Measurements from ENCODE around the gene EMX2.

Gene EMX2

DNA sequence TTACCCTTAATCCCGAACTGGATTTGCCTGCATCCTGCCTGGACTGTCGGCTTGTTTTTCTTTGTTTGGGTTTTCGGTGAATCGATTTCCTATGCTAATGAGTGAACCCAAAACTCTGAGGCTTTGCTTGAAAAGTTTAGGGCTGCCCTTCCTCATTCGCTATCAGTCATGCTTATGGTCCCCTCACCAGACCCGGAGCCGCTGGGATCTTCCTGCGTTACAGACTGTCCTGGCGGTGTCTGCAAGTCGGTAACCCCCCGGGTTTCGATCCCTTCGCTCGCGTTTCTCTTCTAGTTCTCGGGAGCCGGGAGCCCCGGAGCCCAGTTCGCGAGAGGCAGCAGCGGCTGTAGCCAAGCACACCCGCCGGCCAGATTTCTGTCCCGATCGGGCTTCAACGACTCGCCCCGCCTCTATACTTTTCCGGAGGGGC lies 2.2 kb downstream of the EMX2 start:
- no peak for DNase-seq (ENCODE audit: low read depth)

DNA sequence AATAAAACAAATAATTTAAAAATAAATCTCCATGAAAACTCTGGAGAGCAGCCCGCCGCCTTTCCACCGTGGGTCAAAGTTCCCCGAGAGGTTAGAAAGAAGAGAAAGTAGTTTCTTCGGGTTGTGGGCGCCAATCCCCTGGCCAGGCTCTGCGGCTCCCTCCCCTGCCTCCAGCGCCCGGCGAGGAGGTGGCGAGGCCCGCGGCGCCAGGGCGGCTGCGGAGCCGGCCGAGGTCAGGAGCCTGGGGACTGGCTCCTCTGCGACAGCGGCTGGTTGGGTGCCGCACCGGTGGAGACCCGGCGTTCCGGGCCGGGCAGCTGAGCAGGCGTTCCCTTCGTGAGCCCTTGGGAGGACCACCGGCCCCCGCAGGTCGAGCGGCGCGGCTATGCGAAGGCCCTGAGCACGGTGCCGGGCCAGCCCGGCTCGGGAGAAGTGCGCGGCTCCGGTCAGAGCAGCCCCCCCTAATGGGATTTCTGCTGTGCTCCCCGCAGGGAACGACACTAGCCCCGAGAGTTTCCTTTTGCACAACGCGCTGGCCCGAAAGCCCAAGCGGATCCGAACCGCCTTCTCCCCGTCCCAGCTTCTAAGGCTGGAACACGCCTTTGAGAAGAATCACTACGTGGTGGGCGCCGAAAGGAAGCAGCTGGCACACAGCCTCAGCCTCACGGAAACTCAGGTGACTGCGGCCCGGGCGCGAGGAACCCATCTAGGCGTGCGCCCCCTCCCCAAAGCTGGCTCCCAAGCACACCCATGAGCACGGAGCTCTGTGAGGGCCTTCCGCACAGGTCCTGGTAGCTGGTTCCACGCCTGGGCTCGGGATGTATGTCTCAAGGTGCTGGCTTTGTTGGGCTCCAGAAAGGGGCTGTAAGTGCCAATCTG lies 2.8 kb downstream of the EMX2 start:
- DNase-seq (ENCODE audit: low read depth): no peak

DNA sequence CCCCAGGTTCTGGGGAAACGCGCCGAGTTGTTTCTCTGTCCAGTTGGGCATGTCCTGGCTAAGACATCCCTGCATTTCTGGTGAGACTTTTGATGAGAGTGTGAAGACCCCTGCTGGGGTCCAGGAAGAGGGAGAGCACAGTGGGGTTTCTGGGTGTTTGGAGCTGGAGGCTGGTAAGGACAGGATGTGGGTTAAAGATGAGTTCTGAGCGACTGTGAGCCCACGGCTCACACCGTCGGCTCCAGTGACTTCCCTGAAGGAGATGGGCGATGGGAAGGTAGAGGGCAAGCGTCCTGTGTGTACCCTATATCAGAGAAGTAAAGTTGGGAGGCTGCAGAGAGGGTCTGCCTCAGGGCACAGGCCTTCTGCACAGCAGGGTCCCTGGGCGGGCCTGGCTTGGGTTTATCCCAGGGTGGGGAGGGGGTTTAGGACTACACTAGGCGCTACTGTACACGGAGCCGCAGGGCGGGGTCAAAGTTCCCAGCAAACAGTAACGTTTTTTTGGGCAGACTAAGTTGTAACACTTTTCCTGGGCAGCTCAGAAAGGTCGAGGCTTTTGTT lies 3.6 kb downstream of the EMX2 start:
- DNase-seq (ENCODE audit: low read depth): no peak

DNA sequence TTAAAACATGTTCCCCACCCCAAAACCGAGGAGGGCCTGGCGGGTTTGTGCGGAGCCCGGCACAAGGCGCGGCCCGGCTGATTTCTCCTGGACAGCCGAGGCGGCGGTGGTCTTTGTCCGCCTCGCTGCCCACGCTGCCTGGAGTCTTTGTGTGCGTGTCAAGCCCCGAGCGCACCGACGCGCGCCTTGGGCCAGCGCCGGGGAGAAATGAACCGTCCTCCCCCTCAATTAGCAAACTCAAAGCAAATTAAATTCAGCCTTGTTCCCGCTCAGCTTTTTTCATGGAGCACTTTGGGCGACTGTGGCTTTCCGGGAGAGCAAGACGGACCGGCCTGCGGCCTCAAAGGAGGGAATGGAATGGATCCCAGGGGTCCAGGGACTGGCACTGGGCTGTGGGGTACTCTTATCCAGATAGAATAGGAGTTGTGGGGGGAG lies 4.1 kb downstream of the EMX2 start:
- DNase-seq (ENCODE audit: low read depth): no peak

DNA sequence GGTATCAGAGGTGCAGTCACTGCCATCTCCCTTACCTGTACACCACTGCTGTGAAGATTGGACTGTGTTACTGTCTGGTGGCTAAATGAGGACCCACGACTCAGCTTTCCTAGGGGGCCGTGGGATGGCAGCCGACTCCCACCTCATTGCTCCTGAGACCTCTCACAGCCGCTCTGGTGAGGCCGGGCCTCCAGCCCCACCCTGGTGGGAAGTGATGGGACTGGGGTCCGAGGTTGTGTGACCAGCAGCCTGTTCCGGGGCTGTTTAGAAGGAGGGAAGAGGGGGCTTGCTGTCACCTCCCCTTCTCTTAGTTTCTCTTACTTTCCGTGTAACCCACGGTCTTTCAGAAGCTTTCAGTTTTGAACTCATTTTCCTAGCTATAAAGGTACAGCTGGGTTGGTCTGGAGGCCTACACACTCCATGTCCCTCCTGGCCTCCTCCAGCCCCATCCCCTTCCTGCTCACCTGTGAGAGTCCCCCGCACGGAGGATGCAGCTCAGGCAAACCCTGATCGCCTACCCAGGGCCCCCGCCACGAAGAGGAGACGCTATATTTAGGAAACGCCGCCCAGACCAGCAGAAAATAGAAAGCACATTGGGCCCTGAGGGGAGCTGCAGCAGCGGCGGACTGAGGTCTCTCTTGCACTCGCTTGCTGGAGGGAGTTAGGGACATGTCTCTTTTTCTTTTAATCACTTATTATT lies 4.6 kb downstream of the EMX2 start:
- no peak for DNase-seq (ENCODE audit: low read depth)

DNA sequence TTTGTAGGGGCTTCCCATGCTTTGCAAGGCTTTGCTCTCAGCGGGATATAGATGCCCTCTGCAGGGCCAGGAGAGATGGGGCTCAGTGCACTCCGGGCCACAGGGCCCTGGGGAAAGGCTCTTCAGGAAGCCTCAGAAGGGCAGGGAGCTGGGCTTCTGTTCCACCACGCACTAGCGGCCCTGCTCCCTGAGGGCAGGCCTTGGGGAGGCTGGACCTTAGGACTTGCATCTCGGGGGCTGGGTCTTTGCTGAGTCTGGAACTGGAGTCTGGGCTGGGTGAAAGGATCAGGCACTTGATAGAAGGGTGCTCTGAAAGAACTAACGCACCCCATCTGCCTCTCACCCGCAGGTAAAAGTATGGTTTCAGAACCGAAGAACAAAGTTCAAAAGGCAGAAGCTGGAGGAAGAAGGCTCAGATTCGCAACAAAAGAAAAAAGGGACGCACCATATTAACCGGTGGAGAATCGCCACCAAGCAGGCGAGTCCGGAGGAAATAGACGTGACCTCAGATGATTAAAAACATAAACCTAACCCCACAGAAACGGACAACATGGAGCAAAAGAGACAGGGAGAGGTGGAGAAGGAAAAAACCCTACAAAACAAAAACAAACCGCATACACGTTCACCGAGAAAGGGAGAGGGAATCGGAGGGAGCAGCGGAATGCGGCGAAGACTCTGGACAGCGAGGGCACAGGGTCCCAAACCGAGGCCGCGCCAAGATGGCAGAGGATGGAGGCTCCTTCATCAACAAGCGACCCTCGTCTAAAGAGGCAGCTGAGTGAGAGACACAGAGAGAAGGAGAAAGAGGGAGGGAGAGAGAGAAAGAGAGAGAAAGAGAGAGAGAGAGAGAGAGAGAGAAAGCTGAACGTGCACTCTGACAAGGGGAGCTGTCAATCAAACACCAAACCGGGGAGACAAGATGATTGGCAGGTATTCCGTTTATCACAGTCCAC lies 5.4 kb downstream of the EMX2 start:
- DNase-seq (ENCODE audit: low read depth): no peak

DNA sequence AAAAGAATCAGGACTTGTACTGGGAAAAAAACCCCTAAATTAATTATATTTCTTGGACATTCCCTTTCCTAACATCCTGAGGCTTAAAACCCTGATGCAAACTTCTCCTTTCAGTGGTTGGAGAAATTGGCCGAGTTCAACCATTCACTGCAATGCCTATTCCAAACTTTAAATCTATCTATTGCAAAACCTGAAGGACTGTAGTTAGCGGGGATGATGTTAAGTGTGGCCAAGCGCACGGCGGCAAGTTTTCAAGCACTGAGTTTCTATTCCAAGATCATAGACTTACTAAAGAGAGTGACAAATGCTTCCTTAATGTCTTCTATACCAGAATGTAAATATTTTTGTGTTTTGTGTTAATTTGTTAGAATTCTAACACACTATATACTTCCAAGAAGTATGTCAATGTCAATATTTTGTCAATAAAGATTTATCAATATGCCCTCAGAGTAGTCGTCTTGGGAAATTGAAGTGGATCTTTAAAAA lies 6.6 kb downstream of the EMX2 start:
- no peak for DNase-seq (ENCODE audit: low read depth)

DNA sequence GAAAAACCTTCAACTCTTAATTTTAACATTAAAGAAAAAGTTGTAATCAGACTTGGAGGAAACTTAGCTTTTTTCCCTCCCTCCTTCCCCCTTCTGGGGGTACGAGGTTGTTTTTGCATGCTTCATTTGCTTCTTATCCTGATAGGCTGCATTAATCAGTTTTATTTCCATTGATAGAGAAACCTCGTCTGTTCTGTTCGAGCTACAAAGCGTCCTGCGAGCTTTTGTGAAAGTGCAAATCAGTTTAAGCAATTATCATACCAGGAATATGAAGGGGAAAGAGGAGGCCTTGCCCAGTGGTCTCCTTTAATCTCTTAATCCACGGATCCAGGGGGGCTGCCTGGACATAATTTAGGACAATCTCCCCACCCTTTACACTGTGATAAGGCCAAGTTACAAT lies 7.5 kb downstream of the EMX2 start:
- DNase-seq (ENCODE audit: low read depth): no peak

DNA sequence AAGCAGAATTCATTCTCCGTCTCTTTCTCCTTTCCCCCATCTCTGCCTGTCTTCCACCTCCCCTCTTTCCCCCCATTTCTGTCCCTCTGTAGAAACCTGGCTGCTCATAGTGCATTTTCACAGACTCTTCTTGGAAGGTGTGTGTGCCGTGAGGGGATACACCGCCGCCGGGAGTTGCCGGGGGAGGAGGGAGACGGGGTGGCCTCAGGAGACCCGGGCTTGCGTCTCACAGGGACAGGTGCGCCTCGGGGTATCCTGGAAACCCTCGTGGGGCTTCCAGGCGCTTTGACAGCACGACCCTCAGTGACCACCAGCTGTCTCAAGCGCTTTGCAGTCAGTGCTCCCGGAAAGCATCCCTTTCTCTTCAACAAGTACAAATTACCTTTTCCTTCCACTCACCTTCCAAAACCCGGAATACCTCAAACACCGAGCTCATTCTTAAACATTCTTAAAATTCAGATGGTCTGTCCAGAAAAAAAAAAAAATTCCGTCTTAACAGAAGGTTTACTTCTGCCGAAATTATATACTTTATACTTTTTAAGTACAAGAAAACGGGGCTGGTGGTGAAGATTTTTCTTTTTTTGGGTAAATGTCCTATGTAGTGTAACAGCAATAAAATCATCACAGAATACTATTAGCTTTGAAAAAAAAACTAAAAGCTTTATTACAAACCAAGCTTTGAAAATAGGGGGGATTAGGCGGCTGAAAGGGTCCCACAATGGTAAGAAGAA lies 8.2 kb downstream of the EMX2 start:
- no peak for DNase-seq (ENCODE audit: low read depth)

DNA sequence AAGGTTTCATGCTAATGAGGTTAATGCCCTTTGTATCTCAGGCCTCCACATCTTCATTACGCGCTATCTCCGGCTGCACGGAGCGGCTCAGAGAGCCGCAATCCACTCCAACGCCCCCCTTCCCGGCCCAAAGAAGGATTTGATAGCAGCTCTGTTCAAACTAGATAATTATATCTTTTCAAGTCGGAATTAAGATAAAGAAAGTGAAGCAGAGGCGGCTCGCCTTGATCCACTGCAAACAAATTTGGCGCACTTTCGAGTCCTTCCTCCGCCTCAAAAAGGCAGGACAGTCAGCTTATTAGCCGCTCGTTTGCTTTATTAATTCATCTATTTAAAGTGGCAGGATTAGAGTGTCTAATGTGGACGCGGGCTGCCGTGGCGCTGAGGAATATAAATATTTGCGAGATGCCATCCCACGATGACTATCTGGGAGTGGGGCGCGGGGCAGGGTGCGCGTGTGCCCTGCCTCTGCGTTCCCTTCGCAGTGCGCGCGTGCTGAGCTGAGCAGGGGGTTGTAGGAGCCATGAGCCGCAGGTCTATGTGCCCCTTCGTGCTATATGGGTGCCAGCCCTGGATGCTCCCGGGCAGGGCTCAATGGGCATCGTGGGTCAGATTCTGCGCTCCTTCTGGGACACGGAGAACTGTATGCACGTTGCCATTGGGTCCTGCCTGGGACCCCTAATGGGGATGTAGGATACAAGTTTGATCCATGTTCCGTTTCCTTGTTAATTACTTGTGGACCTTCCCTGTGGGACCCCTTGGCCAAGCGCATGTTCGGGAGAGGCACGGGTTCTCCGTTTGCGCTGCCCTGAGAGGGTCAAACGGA lies 9.0 kb downstream of the EMX2 start:
- DNase-seq (ENCODE audit: low read depth): no peak

DNA sequence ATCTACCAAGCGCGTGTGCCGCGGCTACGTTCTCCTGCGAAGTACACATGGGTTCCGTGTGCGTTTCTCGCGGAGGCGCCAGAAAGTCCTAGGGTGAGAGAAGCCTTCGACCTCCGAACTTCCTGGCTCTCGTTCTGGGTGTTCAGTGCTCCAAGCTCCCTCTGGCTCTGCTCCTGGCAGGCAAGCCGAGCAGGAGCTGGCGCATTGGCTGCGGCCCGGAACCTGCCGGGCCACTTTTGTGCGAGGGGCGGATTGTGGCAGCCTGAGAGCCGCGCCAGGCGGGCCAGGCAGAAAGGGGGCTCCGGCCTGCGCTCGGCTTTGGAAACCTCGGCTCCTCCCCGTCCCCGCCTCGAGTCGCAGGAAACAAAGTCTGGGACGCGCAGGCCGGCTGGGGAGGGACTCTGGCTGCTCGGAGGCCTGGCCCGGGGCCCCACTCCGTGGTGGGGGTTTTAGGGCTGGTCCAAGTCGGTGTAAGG lies 9.6 kb downstream of the EMX2 start:
- no peak for DNase-seq (ENCODE audit: low read depth)

DNA sequence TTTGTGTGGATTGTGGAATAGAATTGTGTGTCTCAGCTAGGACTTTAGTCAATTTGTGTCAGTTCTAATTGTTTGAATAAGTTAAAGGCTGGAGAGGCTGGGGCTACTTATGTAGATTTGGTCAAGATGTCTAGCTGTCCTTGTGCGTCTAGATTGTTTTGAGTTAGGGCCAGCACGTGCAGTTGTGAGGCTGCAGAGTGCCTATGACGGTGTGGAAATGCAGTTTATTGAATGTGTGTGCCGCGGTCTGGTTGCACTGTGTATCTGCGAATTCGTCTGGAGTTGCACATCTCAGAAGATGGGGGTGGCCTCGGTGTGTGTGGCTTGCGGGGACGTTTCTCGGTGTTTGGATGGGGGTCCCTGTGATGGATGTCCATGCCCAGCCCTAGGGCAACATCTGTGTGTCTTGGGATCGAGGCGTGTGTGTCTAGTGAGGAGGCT lies 10.2 kb downstream of the EMX2 start:
- DNase-seq (ENCODE audit: low read depth): no peak

DNA sequence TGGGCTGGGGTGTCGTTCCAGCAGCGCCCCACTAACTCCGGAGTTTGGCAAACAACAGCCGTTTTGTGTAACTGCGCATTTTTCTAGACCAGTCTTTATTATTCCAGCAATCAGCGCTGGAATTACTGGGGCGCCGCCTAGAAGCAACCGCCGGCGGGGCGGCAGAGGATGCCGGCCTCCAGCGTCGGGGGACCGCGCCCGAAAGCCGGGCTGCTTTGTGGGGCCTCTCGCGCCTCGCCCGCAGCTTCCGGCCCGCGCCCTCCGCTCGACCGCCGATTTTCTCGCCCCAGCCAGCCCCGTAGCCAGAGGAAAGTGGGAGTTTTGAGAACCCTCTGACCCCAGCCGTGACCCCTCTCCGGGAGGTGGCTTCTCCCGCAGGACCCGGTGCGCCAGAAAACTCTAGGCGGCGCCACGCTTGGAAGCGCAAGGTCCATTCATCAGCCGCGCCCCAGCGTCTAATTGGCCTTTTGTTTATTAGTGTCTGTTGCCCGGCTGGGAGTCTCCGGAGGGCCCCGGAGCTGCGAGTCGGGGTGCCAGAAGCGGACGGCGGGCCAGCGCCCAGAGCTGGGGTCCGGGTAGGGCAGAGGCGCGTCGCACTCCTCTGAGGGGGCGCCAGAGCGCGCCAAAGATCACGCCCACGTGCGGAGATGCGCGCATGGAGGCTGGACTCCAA lies 10.7 kb downstream of the EMX2 start:
- DNase-seq (ENCODE audit: low read depth): no peak

DNA sequence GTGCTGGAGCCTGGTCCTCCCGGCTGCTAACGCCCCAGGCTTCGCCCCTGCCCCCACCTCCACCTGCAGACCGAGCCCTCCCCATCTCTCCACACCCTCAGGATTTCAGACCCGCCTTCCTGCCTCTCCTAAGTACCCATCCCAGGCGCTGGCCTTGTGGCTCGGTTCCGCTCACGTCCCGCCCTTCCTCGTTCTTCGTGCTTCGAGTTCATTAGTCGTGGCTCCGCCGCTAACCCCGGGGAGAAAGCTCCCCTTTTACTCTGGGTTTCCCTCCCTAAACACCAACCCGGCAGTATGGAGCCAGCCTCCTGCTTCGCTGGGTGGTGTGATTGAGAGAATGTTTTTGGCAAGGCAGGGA lies 11.2 kb downstream of the EMX2 start:
- DNase-seq (ENCODE audit: low read depth): no peak

DNA sequence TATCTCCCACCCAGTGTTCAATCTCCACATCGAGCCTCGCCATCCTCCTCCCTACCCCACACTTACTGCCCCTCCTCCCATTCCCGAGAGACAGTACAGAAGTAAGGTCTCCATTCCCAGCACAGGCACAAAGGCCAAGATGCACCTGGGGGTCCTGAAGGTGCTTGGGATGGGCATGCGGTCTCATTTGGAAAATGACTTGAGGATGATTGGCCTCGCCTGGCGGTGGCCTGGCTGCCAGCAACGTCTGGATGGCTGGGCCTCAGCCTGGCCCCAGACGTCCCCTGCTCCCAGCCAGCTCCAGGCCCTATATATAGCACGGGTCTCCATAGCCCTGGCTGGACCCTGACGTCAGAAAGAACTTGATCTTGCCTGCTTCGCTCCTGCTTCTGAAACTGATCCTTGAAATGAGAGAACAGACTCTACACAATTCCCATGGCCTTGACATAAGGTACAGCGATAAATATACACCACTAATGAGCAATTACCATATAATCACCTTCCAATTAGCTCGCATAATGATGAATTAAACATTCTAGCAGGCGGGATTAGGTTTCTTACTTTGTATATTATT lies 11.8 kb downstream of the EMX2 start:
- no peak for DNase-seq (ENCODE audit: low read depth)

DNA sequence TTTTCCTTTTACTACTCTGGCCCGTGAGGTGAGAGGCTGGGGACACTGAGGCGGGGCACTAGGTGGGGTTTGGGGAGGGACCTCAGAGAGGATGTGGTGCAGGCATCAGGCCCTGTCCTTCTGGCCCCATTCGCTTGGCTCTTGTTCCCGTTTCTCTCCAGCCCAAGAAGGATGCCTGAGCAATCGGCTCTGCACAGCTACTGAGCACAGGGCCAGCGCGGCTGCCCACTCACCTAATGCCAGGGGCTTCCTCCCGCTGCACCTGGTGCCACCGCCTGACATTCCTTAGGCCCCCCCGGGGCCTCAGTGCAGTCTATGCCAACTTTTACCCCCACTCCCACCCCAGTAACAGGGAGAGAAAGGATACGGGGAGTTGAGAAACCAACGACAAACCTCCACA lies 12.5 kb downstream of the EMX2 start:
- DNase-seq (ENCODE audit: low read depth): no peak

DNA sequence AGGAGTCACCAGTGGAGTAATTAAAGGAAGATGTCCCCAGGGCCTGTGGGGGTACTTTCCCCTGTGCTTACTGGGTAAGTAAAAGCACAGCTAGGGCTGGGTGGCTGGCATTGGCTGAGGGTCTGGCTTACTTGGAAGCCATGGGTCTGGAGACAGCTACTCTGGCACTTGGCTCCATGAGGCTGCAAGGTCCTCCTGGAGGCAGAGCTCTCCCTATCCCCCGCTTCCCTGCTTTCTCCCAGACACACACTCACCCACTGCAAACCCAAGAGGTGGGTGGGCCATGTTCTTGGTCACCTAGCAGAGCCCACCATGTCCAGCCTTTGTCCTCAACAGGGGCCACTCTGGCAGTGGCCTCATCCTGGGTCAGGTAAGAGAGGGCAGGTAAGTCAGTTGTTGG lies 13.3 kb downstream of the EMX2 start:
- DNase-seq (ENCODE audit: low read depth): no peak

DNA sequence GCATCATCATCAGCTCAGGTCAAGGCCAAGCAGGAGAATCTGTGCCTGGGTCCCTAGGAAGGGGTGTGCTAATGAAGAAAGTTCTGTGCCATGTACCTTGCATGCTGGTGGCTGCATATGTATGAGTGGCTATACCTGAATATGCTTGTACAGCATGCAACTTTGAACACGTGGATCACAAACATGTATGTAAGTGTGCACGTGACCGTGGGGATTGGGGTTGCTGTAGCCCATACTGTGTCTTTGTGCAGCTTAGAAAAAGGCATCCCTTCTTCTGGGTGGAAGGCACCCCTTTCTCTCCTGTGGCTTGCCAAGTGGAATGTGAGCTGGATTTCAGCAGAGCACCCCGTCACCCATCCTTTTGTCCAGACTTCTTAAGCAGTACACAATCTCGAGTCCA lies 13.8 kb downstream of the EMX2 start:
- DNase-seq (ENCODE audit: low read depth): no peak

DNA sequence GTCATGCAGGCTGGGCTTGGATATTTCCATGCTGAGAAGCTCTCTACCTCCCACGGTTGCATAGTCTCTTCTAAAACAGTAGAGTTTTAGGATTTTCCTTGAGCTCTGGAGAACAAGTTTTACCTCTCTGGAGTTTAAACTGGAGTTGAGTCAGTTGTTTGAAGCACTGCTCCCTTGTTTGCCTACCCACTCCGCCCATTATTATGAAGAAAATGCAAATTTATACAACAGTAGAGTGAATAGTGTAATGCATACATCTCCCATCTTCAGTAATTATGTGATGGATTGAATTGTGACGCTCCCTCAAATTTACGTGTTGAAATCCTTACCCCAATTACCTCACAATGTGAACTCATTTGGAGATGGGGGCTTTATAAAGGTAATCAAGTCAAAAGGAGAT lies 17.2 kb downstream of the EMX2 start:
- no peak for DNase-seq (ENCODE audit: low read depth)

Measured in activated T-cell treated with anti-CD3 and anti-CD28 coated beads for 1 hour (primary cell).